G401 (cell line): ENCODE measurements around the gene CAMK2G. TPM values are rescaled to one million over a fixed set of nuclear protein-coding genes. Genes with fewer than 3 reads are reported as not detected.

Experiments
- DNase-seq: peaks from one replicate; pipeline ENCODE4 v3.0.0-alpha.2; 2015; ENCODE audit warnings: low spot score
- in situ Hi-C: cut with HindIII; loops from 2 replicates; pipeline ENCODE4 v1.10.0; 2016; ENCODE audit warnings: low sequenced_read_pairs, mixed read lengths
- total RNA-seq: library from RNA; depleted of rRNA; stranded (reverse); fragments of >200 nt; shearing (Covaris generic); gene quantifications from 2 replicates; pipeline ENCODE4 v1.2.3, GENCODE V29; 2014

CAMK2G gene
- total RNA-seq, 1 experiment from 2014 or later = 11.8 TPM

DNA sequence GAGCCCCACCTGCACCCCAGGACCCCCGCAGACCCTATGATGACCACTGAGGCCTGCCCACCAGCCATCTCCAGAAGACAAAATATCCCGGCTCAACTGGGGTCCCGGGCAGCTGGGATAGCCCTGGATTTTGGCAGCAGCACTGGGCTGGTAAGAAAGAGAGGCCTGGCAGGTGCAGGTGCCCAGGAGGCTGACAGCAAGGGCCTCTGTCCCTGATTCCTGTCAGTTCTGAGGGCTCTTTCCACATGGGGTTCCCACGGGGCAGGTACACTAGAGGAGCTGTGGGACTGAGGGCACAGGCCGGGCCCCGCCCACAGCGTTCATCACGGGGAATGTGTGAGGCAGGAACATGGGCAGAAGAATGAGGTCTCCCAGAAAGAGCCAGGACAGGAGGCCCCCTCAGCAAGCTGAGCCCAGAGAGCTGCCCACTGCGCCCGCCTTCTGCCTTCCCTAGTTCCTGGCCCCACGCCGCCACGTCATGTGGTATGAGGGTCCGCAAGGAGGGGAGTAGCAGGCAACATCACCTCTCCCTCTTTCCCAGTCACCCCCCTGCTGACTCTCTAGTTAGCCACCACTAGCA lies 50.1 kb downstream of the CAMK2G start:
- DNase-seq = no peak
- in situ Hi-C loops = no loop called here

DNA sequence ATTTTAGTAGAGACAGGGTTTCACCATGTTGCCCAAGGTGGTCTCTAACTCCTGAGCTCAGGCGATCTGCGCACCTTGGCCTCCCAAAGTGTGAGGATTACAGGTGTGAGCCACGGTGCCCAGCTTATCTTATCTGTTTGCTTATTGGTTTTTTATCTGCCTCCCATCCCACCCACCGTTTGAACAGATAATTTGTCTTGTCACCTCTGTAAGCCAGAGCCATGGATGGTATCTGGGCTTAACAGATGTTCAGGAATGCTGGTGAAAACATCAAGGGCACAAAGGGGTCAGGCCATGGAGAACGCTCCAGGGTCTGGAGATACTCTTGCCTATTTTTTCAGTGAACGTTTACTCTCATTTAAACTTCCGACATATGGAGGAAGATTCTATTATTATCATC lies 51.0 kb downstream of the CAMK2G start:
- no peak for DNase-seq
- in situ Hi-C loops = no loop called here

DNA sequence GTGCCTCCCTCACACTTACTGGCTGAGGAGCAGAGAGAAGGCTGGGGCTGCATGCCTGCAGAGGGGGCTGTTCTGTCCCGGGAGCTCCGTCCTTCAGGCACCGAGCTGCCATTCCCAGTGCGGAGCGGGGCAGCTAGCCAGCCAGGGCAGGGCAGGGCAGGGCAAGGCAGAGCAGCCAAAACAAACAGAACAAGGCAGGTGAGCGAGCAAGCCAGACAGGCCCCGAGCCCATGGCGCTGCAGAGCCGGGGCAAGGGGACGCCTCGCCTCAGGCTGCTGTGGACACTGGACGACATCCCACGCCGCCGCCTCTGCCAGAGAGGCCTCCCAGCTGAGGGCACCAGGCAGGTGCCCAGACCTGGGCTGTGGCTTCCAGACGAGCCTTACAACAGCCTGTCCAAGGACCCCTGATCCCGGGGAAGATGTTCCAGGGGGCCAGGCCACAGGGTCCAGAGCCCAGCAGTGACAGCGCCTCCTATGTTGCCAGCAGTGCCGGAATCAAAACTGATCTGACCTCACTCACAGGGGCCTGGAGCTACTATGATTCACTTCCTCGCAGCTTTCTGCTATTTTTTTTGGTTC lies 54.8 kb downstream of the CAMK2G start:
- in situ Hi-C loops = no loop called here
- DNase-seq = no peak

DNA sequence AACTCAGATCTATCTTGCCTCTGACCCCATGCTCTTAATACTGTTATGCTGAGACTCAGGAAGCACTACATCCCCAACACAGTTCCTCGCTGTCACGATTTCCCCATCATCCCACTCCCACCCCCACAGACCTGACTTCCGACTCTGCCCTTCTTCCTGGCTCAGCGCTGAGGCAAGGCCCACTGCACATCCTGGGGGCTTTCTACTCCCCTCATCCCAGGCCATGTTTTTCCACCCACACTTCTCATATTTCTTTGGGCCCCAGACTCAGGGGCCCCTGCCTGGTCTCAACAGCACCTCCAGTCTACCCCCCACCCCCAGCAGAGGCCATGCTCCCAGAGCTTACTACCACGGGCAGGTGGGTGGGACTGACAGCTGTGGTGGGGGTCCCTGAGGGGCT lies 55.3 kb downstream of the CAMK2G start:
- in situ Hi-C loops = no loop called here
- no peak for DNase-seq

DNA sequence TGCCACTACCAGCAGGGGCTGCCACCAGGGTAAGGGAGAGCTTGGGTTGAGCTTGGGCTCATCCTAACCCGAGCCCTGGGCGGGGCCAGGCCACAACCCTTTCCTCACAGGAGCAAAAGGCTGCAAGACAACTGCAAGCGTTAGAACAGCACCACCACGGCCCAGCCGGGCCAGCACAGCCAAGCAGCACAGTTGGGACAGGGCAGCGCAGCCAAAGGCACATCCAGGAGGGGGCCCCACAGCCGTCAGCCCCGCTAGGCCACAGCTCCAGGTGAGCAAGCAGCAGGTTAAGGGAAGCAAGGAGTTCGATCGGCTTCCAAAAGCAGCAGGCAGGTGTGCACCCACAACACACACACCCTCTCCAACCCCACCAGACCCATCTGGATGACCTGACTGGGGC lies 56.0 kb downstream of the CAMK2G start:
- in situ Hi-C loops = no loop called here
- no peak for DNase-seq

GRCh38 chr10:73817826-73818225 lies 56.5 kb downstream of the CAMK2G start:
- in situ Hi-C loops = no loop called here
- DNase-seq = no peak

DNA sequence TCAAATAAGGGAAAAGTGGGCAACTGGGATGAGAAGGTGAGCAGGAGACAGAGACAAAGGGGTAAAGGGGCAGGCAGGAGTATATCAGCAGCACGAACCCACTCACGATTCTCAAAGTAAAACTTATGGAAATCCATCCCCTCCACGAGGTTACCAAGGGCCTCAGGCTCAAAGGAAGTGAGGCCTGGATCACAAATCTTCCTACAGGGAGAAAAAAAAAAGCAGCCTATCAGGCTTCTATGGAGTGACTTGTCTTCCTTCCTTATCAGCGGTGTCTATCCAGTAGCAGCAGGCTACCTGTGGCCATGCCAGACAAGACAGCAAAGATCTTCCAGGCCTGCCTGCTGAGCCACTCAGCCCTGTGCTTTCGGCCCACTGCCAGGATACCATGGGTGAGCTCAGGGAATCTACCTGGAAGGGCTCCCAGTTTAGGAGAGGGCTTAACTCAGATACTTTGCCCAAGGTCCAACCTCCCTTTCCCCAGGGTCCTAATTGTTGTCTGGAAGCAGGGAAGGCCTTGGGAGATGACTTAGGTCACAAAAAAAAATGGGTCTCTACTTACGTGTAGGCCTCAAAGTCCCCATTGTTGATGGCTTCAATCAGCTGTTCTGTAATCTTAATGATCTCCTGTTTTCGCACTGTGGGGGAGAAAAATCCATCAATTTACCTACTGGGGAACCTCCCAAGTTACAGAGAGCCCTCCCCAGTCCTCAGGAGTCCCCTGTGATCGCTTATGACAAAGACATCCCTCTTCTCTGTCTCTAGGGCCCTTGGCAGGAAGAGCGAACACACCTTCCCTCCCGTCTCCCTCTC lies 57.2 kb downstream of the CAMK2G start:
- no peak for DNase-seq
- in situ Hi-C loops = no loop called here

GRCh38 chr10:73815719-73816030 lies 58.7 kb downstream of the CAMK2G start:
- no peak for DNase-seq
- in situ Hi-C loops = no loop called here

- in situ Hi-C loops = no loop called here
- DNase-seq = no peak
These were observed 59.2 kb downstream of the CAMK2G start for GRCh38 chr10:73814896-73815718.

- DNase-seq = no peak
These were observed 60.0 kb downstream of the CAMK2G start for GRCh38 chr10:73814276-73814895.

DNA sequence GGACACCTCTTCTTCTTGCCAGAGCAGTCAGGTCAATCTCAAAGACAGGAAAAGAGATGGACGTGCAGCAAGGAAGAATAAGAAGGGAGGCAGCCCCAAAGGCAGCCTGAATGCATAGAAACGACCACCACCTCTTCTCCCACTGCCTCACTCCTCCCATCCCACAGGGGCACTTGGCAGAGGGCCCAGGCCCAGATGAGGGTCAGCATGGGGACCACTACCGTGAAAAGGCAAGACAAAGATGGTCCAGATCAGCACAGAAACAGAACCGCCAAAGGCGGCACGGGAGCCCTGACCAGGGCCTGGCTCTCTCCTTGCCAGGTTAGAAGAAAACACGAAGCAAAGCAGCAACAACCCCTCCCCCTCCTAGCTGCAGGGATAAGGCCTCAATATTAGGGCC lies 61.0 kb downstream of the CAMK2G start:
- in situ Hi-C loops = no loop called here
- DNase-seq = no peak

More at GRCh38 chr10:73814276-73814895, 60.0 kb downstream of the CAMK2G start:
- in situ Hi-C loops = no loop called here

- in situ Hi-C loops = no loop called here
- peak; percentile 30 for DNase-seq
These were observed 61.7 kb downstream of the CAMK2G start for GRCh38 chr10:73812657-73813056.

GRCh38 chr10:73810735-73811465 lies 63.5 kb downstream of the CAMK2G start:
- in situ Hi-C loops = no loop called here
- DNase-seq = no peak

DNA sequence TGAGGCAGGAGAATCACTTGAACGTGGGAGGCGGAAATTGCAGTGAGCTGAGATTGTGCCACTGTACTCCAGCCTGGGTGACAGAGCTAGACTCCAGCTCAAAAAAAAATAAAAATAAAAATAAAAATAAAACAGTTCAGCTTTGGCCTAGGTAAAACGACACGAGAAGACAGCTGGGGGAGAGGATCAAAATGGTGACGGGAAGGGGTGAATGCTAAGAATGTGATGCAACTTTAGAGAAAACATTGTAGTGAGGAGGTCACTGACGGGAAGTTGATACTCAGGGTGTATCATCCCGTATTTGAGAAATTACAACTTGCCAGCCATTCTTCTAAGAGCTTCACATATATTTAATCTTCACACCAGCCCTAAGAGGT lies 64.0 kb downstream of the CAMK2G start:
- DNase-seq = no peak
- in situ Hi-C loops = no loop called here

DNA sequence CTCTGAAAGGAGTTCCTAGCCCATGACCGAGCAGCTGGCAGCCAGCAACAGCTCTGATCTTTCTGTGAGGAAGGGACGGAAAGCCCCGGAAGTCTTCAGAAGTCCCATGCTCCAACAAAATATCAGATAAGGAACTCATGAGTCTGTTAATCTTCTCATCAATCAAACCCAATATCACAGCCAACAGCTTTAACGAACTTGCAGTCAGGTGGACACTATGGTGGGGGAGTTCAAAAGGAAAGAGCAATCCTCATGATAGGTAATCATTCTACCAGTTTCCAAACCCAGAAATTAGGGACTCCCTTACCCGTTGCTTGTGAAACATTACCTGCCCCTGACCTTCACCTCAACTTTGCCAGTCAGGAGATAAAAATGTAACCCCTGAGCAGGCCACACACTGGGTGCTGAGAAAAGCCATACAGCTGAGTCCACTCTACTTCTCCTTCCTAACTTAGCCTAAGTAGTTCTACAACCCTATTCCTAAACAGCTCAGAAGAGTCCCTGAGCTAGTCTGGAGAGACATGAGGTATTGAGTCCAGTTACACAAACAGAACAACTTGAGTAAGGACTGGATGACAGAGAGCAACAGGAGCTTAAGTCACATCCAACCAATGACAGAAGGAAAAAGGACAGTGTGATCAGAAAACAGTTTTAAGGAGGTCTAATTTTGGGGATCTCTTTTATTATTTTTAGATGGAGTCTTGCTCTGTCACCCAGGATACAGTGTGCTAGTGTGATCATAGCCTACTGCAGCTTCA lies 65.1 kb downstream of the CAMK2G start:
- in situ Hi-C loops = no loop called here
- no peak for DNase-seq

- no peak for DNase-seq
- in situ Hi-C loops = no loop called here
These were observed 66.1 kb downstream of the CAMK2G start for GRCh38 chr10:73808021-73808815.

- no peak for DNase-seq
- in situ Hi-C loops = no loop called here
These were observed 66.9 kb downstream of the CAMK2G start for GRCh38 chr10:73807471-73807870.
